ENCODE results near the gene SDK1.
"Not testable (repeated sequence)": the region's sequence is repeated elsewhere in the genome, so short reads cannot be mapped to it uniquely, and the experiment has no call there.

The SDK1 gene

GRCh38 chr7:3575753-3576531 is 274.9 kb downstream of the SDK1 start:
- H3K4me3 ChIP-seq (ENCODE audit: low read depth, low read length), result no peak overlapping the region
- no peak for TF ChIP-seq CTCF (IDR thresholded peaks at IDR 0.05; ENCODE audit: insufficient read depth, low read depth, low read length, missing control alignments)
- no peak for DNase-seq (ENCODE audit: low read depth)

- DNase-seq (ENCODE audit: low read depth), result no peak
- TF ChIP-seq CTCF (IDR thresholded peaks at IDR 0.05; ENCODE audit: insufficient read depth, low read depth, low read length, missing control alignments), result no peak
- no peak overlapping the region for H3K4me3 ChIP-seq (ENCODE audit: low read depth, low read length)
Measured at GRCh38 chr7:3578399-3578798, 277.3 kb downstream of the SDK1 start.

GRCh38 chr7:3579638-3580219 is 278.7 kb downstream of the SDK1 start:
- no peak for TF ChIP-seq CTCF (IDR thresholded peaks at IDR 0.05; ENCODE audit: insufficient read depth, low read depth, low read length, missing control alignments)
- DNase-seq (ENCODE audit: low read depth), result no peak

GRCh38 chr7:3582145-3582544 is 281.1 kb downstream of the SDK1 start:
- not testable (repeated sequence) for DNase-seq (ENCODE audit: low read depth); H3K4me3 ChIP-seq (ENCODE audit: low read depth, low read length)

More at GRCh38 chr7:3579638-3580219, 278.7 kb downstream of the SDK1 start:
- no peak overlapping the region for H3K4me3 ChIP-seq (ENCODE audit: low read depth, low read length)

- no peak for TF ChIP-seq CTCF (IDR thresholded peaks at IDR 0.05; ENCODE audit: insufficient read depth, low read depth, low read length, missing control alignments)
- no peak overlapping the region for H3K4me3 ChIP-seq (ENCODE audit: low read depth, low read length)
- no peak for DNase-seq (ENCODE audit: low read depth)
Measured at GRCh38 chr7:3585826-3586225, 284.8 kb downstream of the SDK1 start.

- no peak for DNase-seq (ENCODE audit: low read depth)
- no peak overlapping the region for H3K4me3 ChIP-seq (ENCODE audit: low read depth, low read length)
- no peak for TF ChIP-seq CTCF (IDR thresholded peaks at IDR 0.05; ENCODE audit: insufficient read depth, low read depth, low read length, missing control alignments)
Measured at GRCh38 chr7:3588341-3588740, 287.3 kb downstream of the SDK1 start.

GRCh38 chr7:3589752-3590151 is 288.7 kb downstream of the SDK1 start:
- no peak for TF ChIP-seq CTCF (IDR thresholded peaks at IDR 0.05; ENCODE audit: insufficient read depth, low read depth, low read length, missing control alignments)
- no peak for DNase-seq (ENCODE audit: low read depth)
- H3K4me3 ChIP-seq (ENCODE audit: low read depth, low read length), result no peak overlapping the region
